Tibial nerve (tissue), 4 donors: ENCODE measurements around the gene GGPS1.

Experiments
- EP300 ChIP-seq, 2 donors: sonication (generic); formaldehyde crosslinking; IDR thresholded peaks; one replicate each; pipeline ENCODE4 v1.6.1; 2017; ENCODE audit warnings: antibody characterized with exemption in 2 of 2, mild to moderate bottlenecking in 1 of 2
- POLR2A ChIP-seq, 2 donors: fragments of 450-650 bp; IDR thresholded peaks; one replicate each; pipeline ENCODE4 v1.6.1; 2017; ENCODE audit warnings: antibody characterized with exemption in 2 of 2, mild to moderate bottlenecking in 2 of 2, moderate library complexity in 2 of 2
- TF ChIP-seq, protein P1 (sequence below), 5 experiments: fragments of 200-600 bp in 3 of 5; fragments of 450-650 bp in 2 of 5; sonication (generic) in 3 of 5; IDR thresholded peaks; one replicate each; pipeline ENCODE4 v1.5.1; 2016 to 2019; ENCODE audit warnings: antibody characterized with exemption in 5 of 5, mild to moderate bottlenecking in 3 of 5, moderate library complexity in 2 of 5

DNA sequence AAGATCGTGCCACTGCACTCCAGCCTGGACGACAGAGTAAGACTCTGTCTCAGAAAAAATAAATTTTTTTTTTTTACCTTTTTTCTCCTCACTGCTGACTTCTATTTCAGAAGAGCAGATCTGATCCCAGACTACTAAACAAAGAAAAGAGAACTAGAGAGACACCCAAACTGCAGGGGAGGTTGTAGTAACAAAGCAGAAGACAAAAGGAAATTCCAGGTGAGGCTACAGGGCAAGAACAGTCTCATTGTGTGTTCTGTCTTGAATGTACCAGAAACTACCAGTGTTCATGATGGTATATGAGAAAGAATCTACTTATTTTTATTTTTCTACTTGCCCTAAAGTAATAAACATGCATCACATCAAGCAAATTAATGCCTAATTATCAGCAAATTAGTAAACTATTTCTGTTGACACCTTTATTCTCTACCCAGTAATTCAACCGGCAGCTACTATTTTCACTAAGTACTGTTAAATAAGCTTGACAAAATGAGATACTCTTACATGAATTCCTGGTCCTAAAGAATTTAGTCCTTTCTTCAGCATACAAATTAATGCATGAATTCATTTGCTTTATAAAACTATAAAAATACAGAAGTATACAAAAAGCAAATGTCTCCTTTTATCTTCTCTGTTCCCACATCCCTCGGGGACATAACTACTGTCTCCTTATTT, 41.0 kb upstream of the GGPS1 start:
- TF ChIP-seq EP300 (IDR thresholded peaks at IDR 0.05) = no peak
- TF ChIP-seq, protein P1, sequence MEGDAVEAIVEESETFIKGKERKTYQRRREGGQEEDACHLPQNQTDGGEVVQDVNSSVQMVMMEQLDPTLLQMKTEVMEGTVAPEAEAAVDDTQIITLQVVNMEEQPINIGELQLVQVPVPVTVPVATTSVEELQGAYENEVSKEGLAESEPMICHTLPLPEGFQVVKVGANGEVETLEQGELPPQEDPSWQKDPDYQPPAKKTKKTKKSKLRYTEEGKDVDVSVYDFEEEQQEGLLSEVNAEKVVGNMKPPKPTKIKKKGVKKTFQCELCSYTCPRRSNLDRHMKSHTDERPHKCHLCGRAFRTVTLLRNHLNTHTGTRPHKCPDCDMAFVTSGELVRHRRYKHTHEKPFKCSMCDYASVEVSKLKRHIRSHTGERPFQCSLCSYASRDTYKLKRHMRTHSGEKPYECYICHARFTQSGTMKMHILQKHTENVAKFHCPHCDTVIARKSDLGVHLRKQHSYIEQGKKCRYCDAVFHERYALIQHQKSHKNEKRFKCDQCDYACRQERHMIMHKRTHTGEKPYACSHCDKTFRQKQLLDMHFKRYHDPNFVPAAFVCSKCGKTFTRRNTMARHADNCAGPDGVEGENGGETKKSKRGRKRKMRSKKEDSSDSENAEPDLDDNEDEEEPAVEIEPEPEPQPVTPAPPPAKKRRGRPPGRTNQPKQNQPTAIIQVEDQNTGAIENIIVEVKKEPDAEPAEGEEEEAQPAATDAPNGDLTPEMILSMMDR (IDR thresholded peaks at IDR 0.05) = no peak
- TF ChIP-seq POLR2A (IDR thresholded peaks at IDR 0.05) = no peak
